Common myeloid progenitor, CD34-positive (primary cell): ENCODE results near the gene CTNNB1.

Experiments
- CTCF ChIA-PET: fragments of 350-600 bp; sonication (Branson Sonifier 250); formaldehyde crosslinking; loops from one replicate; lab custom pipeline; 2021; ENCODE audit warnings: antibody characterized with exemption; lab: Charles Lee
- POLR2A ChIA-PET: fragments of 350-600 bp; sonication (Branson Sonifier 250); formaldehyde crosslinking; loops from one replicate; lab custom pipeline; 2021; ENCODE audit warnings: antibody characterized with exemption; lab: Charles Lee
- DNase-seq, 3 donors: peaks; one replicate each; pipeline versions ENCODE4 v3.0.0 to v3.0.0-alpha.2; 2013
- H3K27ac ChIP-seq, 2 experiments: 1 replicate in 1 of 2; 2 replicates in 1 of 2; pipeline ENCODE4 v1.7.0; 2013; ENCODE audit warnings: inconsistent platforms in 2 of 2, low read length in 2 of 2, mild to moderate bottlenecking in 2 of 2, low read depth in 1 of 2, moderate library complexity in 1 of 2; ENCODE audit not compliant: severe bottlenecking in 2 of 2, insufficient read depth in 1 of 2, poor library complexity in 1 of 2
- H3K27me3 ChIP-seq, 5 experiments: replicated peaks in 2 of 5; 1 replicate in 3 of 5; 2 replicates in 2 of 5; pipeline versions ENCODE4 v1.6.1 to v1.7.0; 2013; ENCODE audit warnings: low read length in 4 of 5, mild to moderate bottlenecking in 2 of 5, moderate library complexity in 2 of 5, inconsistent platforms in 1 of 5; ENCODE audit not compliant: insufficient read depth in 5 of 5, control insufficient read depth in 4 of 5
- H3K36me3 ChIP-seq, 4 experiments: 1 replicate in 2 of 4; 2 replicates in 2 of 4; pipeline versions ENCODE4 v1.6.1 to v1.7.0; 2013; ENCODE audit warnings: low read length in 3 of 4, control low read depth in 1 of 4, mild to moderate bottlenecking in 1 of 4; ENCODE audit not compliant: control insufficient read depth in 4 of 4, insufficient read depth in 4 of 4
- H3K4me1 ChIP-seq, 4 experiments: 1 replicate in 3 of 4; 2 replicates in 1 of 4; pipeline versions ENCODE4 v1.6.1 to v1.7.1; 2013; ENCODE audit warnings: low read length in 3 of 4, mild to moderate bottlenecking in 3 of 4, control low read depth in 1 of 4, inconsistent platforms in 1 of 4, moderate library complexity in 1 of 4; ENCODE audit not compliant: control insufficient read depth in 4 of 4, insufficient read depth in 4 of 4; ENCODE audit errors: control extremely low read depth in 1 of 4
- H3K4me3 ChIP-seq, 7 experiments: 1 replicate in 4 of 7; 2 replicates in 3 of 7; pipeline versions ENCODE4 v1.5.1 to v1.7.0; 2013; ENCODE audit warnings: mild to moderate bottlenecking in 7 of 7, low read length in 6 of 7, moderate library complexity in 6 of 7, inconsistent platforms in 2 of 7, low read depth in 2 of 7, control low read depth in 1 of 7; ENCODE audit not compliant: insufficient read depth in 4 of 7, control insufficient read depth in 1 of 7; ENCODE audit errors: extremely low read depth in 1 of 7
- H3K9me3 ChIP-seq, 5 experiments: 1 replicate in 4 of 5; 2 replicates in 1 of 5; pipeline versions ENCODE4 v1.6.1 to v1.7.1; 2013; ENCODE audit warnings: low read length in 4 of 5, mild to moderate bottlenecking in 2 of 5, inconsistent platforms in 1 of 5, low read depth in 1 of 5, moderate library complexity in 1 of 5; ENCODE audit not compliant: control insufficient read depth in 4 of 5, insufficient read depth in 2 of 5; ENCODE audit errors: control extremely low read depth in 1 of 5
- WGBS: methylation state at CpG from one replicate; pipeline ENCODE4 v1.1.5; 2013; ENCODE audit not compliant: insufficient coverage; 5-methylcytosine and 5-hydroxymethylcytosine counted together

The CTNNB1 gene

DNA sequence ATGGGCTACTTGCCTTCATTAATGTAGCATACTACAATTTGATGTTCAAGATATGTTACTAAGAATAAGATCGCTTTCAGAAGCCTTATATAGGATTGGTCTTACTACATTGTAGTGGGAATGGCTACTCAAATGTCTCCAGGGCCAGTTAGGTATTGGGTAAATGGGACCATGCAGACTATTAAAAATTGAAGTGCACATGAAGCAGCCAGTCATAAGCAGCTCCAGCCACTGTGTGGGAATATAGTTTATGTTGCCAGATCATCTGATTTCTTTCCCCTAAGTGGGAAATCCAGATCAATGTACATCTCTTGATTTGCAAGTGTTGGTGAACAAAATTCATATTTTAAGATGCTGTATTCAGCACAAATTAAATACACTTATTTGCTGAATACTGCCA lies 5.1 kb downstream of the CTNNB1 start:
- Histone ChIP-seq H3K27me3 (no peaks in the 10 kb centered on the region), H3K9me3 (no peaks in the 10 kb centered on the region), H3K27ac (no peak overlapping the region), H3K4me1 (peaks cover 16 to 70% (median 38%) of the 10 kb centered on the region in 4 experiments), H3K4me3 (peak overlapping the region in 1 of 7 experiments; percentile 24), H3K36me3 (no peaks in the 10 kb centered on the region)
- ChIA-PET CTCF (interaction anchor here (1.0 to 3.1 kb wide), 4 partner anchors 9 to 152 kb away, joined by 3 to 12 read pairs (median 3); no protein-coding TSS in a partner anchor), POLR2A (no interaction called here)
- DNase-seq, result no peak
- WGBS, result no CpG with 5 or more reads among the region's 1 CpG

DNA sequence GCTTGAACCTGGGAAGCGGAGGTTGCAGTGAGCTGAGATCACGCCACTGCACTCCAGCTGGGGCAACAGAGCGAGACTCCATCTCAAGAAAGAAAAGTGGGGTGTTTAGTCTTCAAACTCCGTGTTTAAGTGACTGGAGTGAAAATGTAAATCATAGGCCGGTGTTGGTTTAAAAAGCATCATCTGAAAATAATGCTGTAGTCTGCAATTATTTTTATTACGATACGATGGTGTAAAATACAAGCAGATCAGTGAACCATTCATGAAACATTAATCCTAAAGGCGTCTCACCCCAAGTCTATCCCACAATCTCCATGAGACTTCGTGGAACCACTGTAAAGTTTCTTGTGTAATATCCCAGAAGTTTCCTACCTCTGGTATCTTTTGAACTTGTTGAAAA lies 6.3 kb downstream of the CTNNB1 start:
- no peaks in the 10 kb centered on the region for H3K27me3 ChIP-seq
- ChIA-PET POLR2A (no interaction called here), CTCF (interaction anchor here (0.9 kb wide), 1 partner anchor 15 kb away, joined by 4 read pairs; no protein-coding TSS in a partner anchor)
- no peak overlapping the region for H3K27ac ChIP-seq
- WGBS, result 100% methylated on average over 3 of the region's 9 CpGs
- H3K9me3 ChIP-seq, result no peaks in the 10 kb centered on the region
- peaks cover 0 to 3% (median 2%) of the 10 kb centered on the region in 4 experiments for H3K36me3 ChIP-seq
- DNase-seq, result no peak
- peak overlapping the region in 1 of 7 experiments; percentile 4 for H3K4me3 ChIP-seq
- H3K4me1 ChIP-seq, result peaks cover 16 to 70% (median 37%) of the 10 kb centered on the region in 4 experiments

DNA sequence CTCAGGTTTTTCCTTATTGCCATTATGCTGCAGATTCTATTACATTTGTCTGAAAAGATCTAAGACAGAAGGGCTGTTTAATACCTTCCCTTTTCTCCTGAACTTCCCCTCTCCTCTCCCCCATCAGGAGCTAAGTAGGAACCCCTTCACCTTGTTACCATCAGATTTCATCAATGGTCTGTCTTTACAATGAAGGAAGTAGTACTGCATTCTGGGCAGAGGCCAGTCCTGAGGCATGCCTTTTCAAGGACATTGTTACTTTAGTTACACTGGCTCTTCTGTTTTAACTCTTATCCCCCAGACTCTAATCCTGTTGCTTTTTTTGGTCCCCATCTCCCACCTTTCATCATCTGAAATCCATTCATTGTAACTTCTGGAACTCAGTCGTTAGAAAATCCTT lies 8.1 kb downstream of the CTNNB1 start:
- no peak for DNase-seq
- H3K4me1 ChIP-seq, result peaks cover 10 to 54% (median 24%) of the 10 kb centered on the region in 4 experiments
- CTCF ChIA-PET, result interaction anchor here (1.0 to 1.4 kb wide), 5 partner anchors 8 to 624 kb away, joined by 3 to 4 read pairs (median 3); partner anchors contain the start of gene CTNNB1
- 89% methylated on average over 1 of the region's 1 CpG for WGBS
- no peak overlapping the region for H3K27ac ChIP-seq
- H3K36me3 ChIP-seq, result peaks cover 0 to 11% (median 5%) of the 10 kb centered on the region in 4 experiments
- H3K9me3 ChIP-seq, result no peaks in the 10 kb centered on the region
- POLR2A ChIA-PET, result no interaction called here
- no peak overlapping the region for H3K4me3 ChIP-seq
- H3K27me3 ChIP-seq, result no peaks in the 10 kb centered on the region

DNA sequence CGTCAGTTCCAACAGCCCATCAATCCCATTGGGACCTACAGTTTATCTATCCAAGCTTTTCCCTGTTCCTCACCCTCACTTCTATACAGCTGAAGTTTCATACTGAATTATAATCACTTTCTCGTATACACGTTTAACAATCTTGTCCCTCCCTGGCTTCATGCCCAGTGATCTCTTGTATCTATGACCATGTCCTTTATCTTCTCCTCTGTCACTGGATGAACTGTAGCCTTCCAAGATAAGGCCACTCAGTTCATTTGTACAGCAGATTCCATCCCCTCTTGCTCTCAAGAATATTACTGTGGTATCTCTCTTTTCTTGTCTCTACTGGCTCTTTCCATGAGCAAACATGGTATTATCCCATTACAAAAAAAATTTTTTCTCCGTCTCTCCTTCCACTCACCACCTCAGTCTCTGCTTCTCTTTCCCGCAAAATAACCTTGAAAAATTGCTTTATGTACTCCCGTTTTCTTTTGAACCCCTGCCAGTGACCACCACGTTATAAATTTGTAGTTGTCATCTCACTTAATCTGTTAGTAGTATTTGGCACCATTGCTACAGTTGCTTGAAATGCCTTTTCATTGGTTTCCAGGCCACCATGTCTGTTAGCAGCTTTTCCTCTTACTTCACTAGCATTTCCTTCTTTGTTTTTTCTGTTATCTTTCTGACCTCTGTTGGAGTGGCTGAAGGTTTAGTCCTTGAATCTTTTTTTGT lies 9.4 kb downstream of the CTNNB1 start:
- 96% methylated on average over 7 of the region's 7 CpGs for WGBS
- Histone ChIP-seq H3K27ac (no peak overlapping the region), H3K9me3 (no peaks in the 10 kb centered on the region), H3K27me3 (no peaks in the 10 kb centered on the region), H3K36me3 (peaks cover 0 to 11% (median 5%) of the 10 kb centered on the region in 4 experiments), H3K4me1 (peaks cover 4 to 41% (median 18%) of the 10 kb centered on the region in 4 experiments), H3K4me3 (no peak overlapping the region)
- DNase-seq, result no peak
- ChIA-PET POLR2A (interaction anchor here (0.7 kb wide), 1 partner anchor 228 kb away, joined by 3 read pairs; no protein-coding TSS in a partner anchor), CTCF (interaction anchor here (0.8 to 1.9 kb wide), 4 partner anchors 9 to 625 kb away, joined by 3 to 8 read pairs (median 4); partner anchors contain the start of gene CTNNB1)

DNA sequence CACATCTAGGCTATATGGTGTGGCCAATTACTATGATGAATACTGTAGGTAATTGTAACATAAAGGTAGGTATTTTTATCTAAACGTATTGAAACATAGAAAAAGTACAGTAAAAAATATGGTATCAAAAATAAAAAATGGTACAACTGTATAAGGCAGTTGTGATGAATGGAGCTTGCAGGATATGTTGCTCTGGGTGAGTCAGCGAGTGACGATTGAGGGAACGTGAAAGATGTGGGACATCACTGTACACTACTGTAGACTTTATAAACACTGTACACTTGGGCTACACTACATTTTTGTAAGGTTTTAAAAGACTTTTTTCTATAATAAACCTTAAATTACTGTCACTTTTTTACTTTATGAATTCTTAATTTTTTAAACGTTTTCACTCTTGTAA lies 10.3 kb downstream of the CTNNB1 start:
- Histone ChIP-seq H3K4me3 (no peak overlapping the region), H3K36me3 (peaks cover 0 to 11% (median 5%) of the 10 kb centered on the region in 4 experiments), H3K9me3 (no peaks in the 10 kb centered on the region), H3K27me3 (no peaks in the 10 kb centered on the region), H3K4me1 (peaks cover 4 to 32% (median 18%) of the 10 kb centered on the region in 4 experiments), H3K27ac (no peak overlapping the region)
- ChIA-PET CTCF (interaction anchor here (0.8 to 1.9 kb wide), 4 partner anchors 9 to 621 kb away, joined by 3 to 8 read pairs (median 3); partner anchors contain the start of gene CTNNB1), POLR2A (no interaction called here)
- no peak for DNase-seq
- WGBS, result no CpG with 5 or more reads among the region's 5 CpGs

DNA sequence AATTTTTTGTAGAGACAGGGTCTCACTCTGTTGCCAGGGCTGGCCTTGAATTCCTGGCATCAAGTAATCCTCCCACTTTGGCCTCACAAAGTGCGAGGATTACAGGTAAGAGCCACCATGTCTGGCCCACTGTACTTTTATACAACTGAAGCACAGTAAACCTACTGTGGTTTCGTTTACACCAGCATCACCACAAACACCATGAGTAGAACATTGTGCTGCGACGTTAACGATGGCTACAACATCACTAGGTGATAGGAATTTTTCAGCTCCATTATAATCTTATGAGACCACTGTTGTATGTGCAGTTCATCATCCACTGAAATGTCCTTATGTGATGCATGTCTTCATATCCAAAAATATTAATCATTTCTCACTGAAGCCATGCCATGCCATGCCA lies 11.7 kb downstream of the CTNNB1 start:
- ChIA-PET CTCF (interaction anchor here (1.1 to 1.8 kb wide), 3 partner anchors 8 to 623 kb away, joined by 3 to 4 read pairs (median 4); no protein-coding TSS in a partner anchor), POLR2A (no interaction called here)
- no peaks in the 10 kb centered on the region for H3K9me3 ChIP-seq
- H3K27me3 ChIP-seq, result no peaks in the 10 kb centered on the region
- H3K27ac ChIP-seq, result no peak overlapping the region
- peaks cover 0 to 11% (median 5%) of the 10 kb centered on the region in 4 experiments for H3K36me3 ChIP-seq
- 100% methylated on average over 4 of the region's 5 CpGs for WGBS
- no peak overlapping the region for H3K4me3 ChIP-seq
- H3K4me1 ChIP-seq, result peaks cover 4 to 27% (median 15%) of the 10 kb centered on the region in 4 experiments
- no peak for DNase-seq

DNA sequence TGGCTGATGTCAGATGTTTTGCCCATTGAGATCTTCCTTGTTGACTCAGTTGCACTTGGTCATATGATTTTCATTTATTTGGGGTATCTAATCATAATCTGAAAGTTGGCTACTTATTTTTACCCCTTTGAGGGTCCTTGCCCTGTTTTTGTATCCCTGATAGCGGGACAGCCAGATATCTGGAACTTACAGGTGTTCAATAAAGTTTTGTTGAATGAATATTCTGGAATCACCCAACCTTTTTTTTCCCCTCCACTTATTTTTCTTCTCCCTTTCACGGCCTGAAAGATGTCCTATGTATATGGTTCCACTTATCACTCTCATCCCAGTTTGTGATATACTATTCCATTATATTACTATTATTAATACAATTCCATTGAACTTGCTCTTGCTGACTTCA lies 12.8 kb downstream of the CTNNB1 start:
- POLR2A ChIA-PET, result no interaction called here
- peaks cover 0 to 16% (median 6%) of the 10 kb centered on the region in 4 experiments for H3K4me1 ChIP-seq

More for the DNA sequence above, 12.8 kb downstream of the CTNNB1 start:
- WGBS, result no CpG with 5 or more reads among the region's 2 CpGs
- Histone ChIP-seq H3K36me3 (peaks cover 0 to 11% (median 5%) of the 10 kb centered on the region in 4 experiments), H3K4me3 (no peak overlapping the region), H3K27me3 (no peaks in the 10 kb centered on the region), H3K27ac (no peak overlapping the region), H3K9me3 (no peaks in the 10 kb centered on the region)
- DNase-seq, result no peak
- CTCF ChIA-PET, result interaction anchor here (1.2 kb wide), 1 partner anchor 9 kb away, joined by 4 read pairs; no protein-coding TSS in a partner anchor
